ENCODE results near the gene STAB1.
A peak's percentile ranks its signal among the peaks of the same experiment; 100 is the strongest.
"Not testable (repeated sequence)": the region's sequence is repeated elsewhere in the genome, so short reads cannot be mapped to it uniquely, and the experiment has no call there.

Gene STAB1

DNA sequence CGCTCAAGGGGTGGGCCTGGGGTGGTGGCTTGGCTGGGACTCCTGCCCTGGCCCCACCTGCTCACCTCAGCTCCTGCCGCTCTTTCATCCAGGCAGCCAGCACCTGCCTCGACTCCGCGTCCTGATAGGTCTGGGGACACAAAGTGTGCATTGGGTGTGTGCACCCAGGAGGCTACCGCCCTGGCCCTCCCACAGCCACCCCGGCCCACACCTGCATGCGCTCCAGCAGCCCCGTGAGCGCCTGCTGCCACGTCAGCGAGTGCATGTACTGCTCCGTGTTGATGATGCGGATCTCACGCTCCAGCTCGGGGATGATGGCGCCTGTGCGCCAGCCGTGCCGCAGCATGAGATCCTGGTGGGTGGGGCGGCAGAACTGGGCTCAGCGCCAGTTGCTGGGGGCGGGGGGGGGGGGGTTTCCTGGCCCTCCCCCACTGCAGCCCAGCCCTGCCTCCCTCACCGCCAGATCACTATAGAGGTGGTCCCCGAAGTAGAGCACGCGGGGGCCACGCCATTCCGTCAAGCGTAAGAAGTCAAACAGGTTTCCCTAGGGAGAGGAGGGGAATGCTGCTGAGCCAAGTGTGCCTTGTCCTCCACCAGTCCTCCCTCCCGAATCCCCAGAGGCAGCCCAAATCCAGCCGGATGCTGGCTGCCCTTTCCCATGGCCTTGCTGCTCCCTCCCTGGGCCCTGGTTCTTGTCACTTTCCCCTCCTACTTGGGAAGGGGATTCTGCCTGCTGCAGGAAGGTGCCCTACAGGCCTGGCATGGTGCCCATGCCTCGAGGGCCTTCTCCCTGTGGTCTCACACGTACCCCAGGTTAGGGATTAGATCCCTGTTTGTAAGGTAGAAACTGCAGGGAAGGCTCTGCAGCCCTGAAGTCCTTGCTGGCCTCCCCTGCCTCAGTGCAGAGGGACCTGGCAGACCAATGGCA, 29.9 kb downstream of the STAB1 start:
- DNase-seq (ENCODE audit: low spot score), result no peak

- no peak for DNase-seq (ENCODE audit: low spot score)
Measured at GRCh38 chr3:52525680-52526561, 30.8 kb downstream of the STAB1 start.

DNA sequence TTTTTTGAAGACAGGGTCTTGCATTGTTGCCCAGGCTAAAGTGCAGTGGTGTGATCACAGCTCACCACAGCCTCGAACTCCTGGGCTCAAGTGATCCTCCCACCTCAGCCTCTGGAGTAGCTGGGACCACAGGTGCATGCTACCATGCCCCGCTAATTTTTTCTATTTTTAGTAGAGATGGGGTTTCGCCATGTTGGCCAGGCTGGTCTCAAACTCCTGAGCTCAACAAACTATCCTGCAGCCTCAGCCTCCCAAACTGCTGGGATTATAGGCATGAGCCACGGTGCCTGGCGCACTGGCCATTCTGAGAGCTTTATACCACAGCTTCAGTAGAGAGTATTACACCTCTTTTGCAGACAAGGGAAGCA, 31.5 kb downstream of the STAB1 start:
- not testable (repeated sequence) for DNase-seq (ENCODE audit: low spot score)

DNA sequence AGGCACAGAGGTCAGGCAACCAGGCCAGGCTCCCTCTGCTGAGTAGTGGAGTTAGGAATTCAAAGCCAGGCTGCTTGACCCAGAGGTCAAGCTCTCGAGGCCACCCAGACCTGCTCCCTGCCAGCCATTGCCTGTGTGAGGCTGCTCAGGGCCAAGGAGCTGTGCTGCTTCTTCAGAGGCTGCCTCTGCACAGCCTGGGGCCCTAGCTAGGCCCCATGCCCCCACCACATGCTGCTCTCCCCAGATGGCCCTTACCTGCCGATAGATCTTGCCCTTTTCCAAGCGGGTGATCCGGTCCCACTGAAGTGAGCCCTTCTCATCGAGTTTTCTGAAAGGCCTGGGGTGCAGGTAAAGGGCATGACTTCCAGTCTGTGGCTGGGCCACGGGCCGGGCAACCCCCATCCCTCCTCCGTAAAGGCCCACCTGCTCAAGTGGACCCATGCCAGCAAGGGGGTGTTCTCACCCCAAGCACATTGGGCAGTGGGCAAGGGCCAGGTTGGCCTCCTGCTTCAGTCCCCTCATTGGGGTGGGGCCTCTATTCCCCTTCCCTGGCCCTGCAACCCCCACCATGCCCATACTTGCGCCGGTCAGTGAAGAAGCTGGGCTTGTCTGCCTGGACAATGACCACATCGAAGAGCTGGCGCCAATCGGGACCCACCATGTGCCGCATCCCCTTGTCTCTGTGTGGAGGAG, 32.0 kb downstream of the STAB1 start:
- DNase-seq (ENCODE audit: low spot score), result no peak

DNA sequence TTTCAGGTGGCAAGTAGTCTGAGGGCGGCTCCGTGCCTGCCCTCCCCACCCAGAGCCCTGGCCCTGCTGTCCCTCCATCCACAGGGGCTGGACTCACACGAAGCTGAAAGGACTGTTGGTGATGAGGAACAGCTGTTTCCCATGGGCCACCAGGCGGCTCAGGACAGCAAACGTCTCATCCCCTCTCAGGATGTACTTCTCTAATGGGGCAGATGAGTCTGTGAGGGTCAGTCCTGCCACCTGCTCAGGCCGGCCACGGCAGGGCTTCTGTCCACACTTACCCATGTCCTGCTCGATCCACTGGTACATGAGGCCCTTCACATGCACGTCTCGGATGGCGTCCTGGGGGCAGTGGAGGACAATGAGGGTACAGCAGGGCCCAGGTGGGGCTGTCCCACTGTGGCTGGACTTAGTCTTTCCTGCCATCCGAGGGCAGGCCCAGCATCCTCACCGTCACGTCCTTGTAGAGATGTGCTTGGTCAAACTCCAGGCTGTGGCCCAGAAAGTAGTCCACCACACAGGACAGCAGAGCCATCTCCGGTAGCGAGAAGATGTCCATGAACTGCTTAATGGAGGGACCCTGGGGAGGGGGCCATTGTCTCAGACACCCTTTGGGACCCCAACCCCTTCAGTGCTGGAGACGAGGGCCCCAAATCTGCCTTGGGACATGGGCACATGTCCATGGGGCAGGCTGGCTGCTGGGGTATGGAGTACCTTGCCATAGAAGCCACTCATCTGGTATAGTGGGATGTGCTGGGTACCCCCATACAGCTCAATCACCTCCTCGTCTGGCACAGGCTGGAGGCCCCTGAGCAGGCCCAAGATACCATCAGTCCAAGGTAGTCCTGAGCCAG, 32.8 kb downstream of the STAB1 start:
- DNase-seq (ENCODE audit: low spot score), result no peak

GRCh38 chr3:52528586-52529375, 33.6 kb downstream of the STAB1 start:
- DNase-seq (ENCODE audit: low spot score), result no peak

DNA sequence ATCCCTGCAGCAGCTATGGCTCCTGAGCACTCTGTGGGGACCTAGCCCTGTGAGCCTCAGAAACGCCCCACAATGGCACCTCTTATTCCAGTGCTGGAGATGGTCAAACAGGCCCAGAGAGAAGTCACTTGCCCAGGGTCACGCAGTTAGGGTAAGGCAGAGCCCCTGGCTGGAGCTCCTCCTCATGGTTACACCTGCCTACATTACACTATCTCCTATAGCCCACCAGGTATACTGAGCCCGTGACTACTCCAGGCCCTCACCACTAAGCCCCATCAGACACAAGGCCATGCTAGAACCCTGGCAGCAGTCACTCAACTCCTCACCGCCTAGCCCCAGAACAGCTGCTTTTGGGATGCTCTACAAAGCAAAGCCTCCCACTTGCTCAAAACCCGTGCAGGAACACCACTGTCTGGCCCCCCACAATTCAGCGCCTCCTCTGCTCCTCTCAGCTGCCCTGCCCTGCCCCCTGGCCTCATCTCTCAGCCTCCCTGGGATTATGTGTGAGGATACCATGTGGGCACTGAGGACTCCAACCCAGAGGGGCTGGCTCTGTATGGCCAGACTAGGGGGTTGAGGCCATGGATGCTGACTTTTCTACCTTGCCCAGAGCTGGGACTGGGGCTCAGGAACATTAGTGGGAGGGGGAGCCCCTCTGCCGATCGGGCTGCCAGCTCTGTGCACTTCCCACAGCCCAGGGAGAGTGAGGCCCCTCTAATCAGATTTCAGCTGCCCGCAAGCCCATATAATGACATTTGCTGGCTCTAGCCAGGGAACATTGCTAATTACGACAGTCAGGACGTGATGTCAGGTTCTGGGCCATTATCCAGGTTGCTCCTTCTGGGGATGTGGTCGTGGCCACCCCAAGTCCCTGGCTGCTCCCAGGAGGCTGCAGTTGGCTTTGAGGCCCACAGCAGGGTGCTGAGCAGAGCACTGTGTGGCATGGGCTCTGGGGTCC, 34.5 kb downstream of the STAB1 start:
- no peak for DNase-seq (ENCODE audit: low spot score)

GRCh38 chr3:52530918-52531826, 36.0 kb downstream of the STAB1 start:
- DNase-seq (ENCODE audit: low spot score), result no peak

DNA sequence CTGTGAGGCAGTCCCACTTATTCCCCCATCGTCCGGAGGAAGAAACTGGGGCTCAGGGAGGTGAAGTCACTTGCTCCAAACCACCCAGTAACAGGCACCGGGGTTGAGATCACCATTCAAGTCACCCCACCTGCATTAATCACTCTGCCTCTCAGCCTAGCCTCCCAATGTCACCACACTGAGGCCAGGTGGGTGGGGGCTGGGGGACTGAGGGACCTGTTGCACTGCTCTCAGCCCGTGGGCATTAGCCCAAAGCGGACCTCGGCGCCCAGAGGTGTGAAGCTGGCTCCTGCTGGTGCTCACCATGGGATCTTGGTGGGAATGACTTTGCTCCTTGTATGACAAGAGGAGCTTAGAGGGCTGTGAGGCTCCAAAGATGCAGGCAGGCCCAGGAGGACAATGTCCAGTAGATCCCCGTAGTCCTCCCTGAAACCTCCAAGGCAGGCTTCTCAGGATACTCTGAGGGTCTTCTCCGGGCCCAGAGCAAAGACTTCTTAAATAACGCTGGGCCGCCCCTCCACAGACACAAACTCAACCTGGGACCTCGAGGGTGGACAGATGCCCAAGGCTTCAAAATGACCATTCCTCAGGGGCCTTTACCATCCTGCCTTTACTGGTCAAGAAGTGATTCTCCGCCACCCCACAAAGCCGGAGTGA, 36.9 kb downstream of the STAB1 start:
- DNase-seq (ENCODE audit: low spot score), result no peak

DNA sequence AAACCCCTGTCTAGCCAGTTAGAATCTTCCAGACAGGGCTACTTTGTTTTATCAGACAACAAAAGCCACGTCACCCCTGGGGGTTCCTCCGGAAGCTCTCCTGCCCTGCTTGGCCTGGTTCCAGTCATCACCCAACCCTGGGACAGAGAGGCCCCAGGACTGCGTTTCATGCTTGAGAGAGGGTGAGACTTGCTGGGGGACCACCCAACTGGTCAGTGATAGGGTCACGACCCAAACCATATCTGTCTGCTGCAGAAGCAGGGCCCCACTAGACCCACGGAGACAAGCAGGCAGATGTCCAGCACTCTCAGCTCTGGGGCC, 37.3 kb downstream of the STAB1 start:
- peak; percentile 43 for DNase-seq (ENCODE audit: low spot score)

DNA sequence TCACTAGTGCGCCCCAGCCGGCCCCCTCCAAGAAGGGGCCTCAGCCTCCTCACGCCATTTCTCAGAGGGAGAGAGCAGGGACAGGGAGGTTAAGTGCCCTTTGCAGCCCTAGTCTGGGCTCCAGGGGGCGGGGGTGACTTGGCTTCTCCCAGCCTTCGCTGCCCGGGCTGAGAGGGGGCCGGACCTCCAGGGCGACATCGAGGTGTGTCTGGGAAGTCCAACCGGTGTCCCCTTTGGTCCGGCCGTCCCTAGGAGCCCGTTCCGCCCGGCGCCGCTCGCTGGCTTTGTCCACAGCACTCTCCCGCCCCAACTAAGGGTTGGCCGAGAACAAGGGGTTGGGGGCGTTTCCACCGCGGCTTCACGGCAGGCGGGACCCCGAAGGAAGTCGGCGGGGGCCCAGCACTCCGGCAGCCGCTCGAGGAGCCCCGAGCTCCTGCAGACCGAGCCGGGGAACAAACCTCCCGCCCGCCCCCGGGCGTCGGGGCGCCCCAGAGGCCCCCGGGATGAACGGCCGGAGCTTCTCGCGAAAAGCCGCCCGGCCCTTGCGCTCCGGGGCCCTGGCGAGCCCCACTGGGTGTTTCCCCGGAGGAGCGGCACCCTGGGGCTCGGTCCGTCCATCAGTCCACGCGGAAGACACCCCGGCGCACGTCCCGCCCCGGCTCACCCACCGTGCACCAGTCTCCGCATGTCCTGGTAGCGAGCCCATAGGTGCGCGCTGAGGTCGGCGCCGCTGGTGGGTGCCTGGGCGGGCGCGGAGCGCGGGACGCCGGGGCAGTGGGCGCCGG, 37.9 kb downstream of the STAB1 start:
- peak; percentile 12 for DNase-seq (ENCODE audit: low spot score)

- DNase-seq (ENCODE audit: low spot score), result peak; percentile 67
Measured at GRCh38 chr3:52533623-52534280, 38.6 kb downstream of the STAB1 start, which contains the start of gene NT5DC2. NT5DC2 (minus strand) TSS chr3:52533857; CDS start chr3:52533737, 120 bp downstream.

DNA sequence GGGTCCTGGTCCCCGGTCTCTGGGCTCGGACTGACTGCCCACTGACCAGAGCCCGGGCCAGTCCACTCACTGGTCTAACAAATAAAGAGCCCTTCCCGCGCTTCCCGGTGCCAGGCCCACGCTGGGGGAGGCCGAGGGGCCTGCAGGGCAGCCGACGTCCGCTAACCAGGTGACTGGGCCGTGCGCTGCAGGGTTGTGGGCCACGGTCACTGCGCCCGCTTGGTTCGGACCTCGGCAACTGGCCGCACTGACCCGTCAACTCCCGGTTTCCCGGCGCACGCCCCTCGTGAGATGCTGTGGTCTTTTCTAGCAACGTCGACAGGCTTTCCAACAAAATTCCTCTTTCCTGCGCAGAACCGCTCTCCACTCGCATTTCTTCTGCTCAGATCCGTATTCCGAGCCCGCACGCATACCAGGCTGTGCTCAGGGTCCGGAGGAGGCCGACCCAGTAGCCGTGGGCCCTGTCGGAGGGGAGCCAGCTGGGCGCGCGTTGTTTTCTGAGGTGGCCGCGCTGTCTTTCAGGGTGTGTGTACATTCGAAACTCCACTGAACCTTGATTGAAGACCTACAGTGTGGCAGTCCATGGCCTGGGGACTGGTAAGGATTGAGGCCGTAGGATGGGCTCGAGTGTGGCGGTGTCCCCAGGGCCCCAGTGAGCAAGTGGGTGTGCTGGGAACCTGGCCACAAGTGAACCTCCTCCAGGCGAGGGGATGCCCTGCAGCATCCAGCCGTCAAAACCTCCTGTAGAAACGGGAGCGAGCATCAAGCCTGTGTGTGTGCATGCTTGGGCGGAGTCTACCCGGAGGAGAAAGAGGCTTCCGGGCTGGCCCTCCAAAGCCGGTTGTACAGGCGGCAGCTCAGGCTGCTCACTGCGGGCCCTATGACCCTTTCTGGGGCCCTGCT, 39.4 kb downstream of the STAB1 start:
- no peak for DNase-seq (ENCODE audit: low spot score)

- no peak for DNase-seq (ENCODE audit: low spot score)
Measured at GRCh38 chr3:52535411-52536111, 40.4 kb downstream of the STAB1 start.

DNA sequence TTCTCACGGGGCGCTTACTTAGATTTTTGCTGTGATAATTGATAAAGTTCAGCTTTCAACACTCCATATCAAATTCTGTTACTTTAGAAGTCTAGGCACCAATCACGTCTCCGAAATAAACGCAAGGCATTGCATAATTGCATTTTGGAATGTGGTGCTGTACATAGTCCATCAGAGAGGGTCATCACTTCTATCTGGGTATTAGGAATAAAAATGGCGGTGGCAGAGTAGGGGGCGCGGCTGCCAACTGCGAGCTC, 40.9 kb downstream of the STAB1 start:
- no peak for DNase-seq (ENCODE audit: low spot score)

All from NAMALWA (cell line).